Caki2 (cell line): Measurements from ENCODE around the gene RAD51B. TPM values are rescaled to one million over a fixed set of nuclear protein-coding genes. Genes with fewer than 3 reads are reported as not detected.

Experiments
- DNase-seq: peaks from one replicate; pipeline ENCODE4 v3.0.0-alpha.2; 2015; ENCODE audit warnings: low read depth
- in situ Hi-C: cut with HindIII; loops from 2 replicates; pipeline ENCODE4 v1.10.0; 2016; ENCODE audit warnings: low sequenced_read_pairs, low pct_unique_long_range_greater_than_20kb, mixed read lengths
- total RNA-seq: library from RNA; depleted of rRNA; stranded (reverse); fragments of >200 nt; shearing (Covaris generic); gene quantifications from 2 replicates; pipeline ENCODE4 v1.2.3, GENCODE V29; 2014; ENCODE audit warnings: low replicate concordance

The RAD51B gene
- total RNA-seq, 1 experiment from 2014 or later: 20.8 TPM

DNA sequence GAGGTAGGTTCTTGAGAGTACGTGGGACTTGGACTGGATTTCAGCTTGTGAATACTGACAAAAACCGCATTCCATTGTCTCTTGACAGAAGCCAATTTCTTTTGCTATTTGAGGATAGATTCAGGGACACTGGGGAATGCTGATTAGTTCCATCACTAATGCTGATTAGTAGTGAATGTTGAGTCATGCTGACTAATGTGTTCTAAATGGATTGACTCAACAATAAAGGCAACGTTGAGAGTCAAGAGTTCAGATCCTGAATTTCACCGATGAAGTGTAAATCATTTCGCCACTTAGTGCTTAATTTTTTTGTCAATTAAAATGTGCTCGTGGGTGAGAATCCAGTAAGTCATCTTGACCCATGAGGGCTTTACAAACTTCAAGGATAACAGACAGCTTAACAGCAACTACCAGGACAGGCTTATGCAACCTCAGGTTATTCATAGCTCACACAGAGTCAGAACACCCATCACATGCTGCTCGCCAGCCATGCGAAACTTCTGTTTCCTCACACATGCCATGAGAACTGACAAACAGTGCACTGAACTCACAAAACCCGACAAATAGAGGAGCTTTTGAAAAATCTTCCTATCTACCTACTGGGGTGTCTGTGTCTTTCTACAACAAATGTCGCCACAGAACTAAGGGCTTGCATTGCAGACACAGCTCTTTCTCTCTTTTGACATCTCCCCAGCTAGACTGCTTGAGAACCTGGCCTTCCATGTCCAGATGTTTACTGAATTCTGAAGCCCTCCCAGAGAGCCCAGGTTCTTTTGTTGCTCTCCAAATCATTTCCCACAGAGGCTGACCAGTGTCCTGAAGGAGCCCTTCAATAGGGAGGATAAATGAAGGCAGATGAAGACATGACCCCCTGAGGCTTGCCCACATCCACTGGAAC is 656.9 kb downstream of the RAD51B start:
- peak; percentile 90 for DNase-seq
- in situ Hi-C loops: no loop called here

GRCh38 chr14:68477110-68477455 is 657.5 kb downstream of the RAD51B start:
- no peak for DNase-seq
- in situ Hi-C loops: no loop called here

GRCh38 chr14:68477461-68478085 is 658.0 kb downstream of the RAD51B start:
- no peak for DNase-seq

DNA sequence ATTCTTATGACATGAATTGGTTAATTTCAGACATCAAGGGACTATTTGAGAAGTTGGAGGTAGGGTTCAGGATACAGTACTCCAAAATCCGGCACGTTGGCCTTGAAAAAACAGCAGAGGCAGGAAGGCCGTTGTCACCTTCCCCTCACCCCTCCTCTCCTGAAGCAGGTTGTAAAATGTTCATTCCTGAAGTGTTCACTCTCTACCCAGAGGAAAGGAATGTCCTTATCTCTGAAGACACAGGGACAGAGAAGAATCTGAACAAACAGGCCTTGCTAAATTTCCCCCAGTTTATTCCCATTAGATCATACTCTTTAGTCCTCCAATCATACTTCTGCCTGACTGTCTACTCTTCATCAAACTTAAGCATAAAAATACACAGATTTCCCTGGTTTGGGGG is 659.7 kb downstream of the RAD51B start:
- no peak for DNase-seq
- in situ Hi-C loops: no loop called here

More at GRCh38 chr14:68477461-68478085, 658.0 kb downstream of the RAD51B start:
- in situ Hi-C loops: no loop called here

DNA sequence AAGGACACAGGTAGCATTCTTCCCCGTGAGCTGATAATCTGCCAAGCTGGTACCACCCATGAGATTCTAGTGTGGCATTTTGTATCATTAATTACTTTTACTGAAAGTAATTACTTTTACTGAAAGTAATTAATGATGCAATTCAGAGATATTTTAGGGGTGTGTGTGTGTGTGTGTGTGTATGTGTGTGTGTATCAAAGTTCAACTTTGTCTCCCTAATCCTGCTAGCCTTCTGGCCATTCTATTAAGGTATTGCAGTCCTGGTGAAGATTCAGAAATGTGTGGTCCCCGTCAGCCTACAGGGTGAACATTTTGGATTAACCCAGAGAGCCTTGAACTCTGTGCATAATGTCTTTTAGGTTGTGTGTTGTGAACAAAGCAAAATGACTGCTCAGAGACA is 662.4 kb downstream of the RAD51B start:
- in situ Hi-C loops: no loop called here
- no peak for DNase-seq

DNA sequence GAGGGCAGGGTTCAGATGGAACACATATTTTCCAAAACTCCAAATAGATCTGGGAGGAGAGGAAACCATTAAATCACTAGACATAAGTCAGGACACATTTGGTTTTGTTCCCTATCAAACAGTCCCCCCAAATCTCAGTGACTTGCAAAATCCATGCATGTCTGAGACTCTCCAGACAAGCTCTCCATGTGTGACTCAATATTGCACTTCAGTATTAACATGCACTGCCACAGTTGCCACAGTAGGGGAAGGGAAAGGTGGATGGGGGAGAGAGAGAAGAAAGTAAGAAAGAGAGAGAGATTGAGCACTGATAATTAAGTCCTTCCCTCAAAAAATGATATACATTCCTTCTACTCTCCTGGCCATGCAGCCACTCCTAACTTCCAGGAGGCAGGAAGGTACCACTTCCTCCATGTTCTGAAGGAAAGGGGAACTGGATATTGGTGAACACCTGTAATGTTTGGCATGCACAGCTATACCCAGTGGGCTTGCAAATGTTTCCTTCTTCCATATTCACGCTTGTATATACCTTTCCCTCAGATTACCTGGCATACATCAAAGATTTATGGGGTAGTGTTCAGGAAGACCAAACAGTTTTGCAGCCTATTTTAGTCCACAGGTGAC is 663.3 kb downstream of the RAD51B start:
- DNase-seq: no peak
- in situ Hi-C loops: no loop called here

- DNase-seq: no peak
- in situ Hi-C loops: no loop called here
These were observed 666.6 kb downstream of the RAD51B start for GRCh38 chr14:68486033-68486732.

DNA sequence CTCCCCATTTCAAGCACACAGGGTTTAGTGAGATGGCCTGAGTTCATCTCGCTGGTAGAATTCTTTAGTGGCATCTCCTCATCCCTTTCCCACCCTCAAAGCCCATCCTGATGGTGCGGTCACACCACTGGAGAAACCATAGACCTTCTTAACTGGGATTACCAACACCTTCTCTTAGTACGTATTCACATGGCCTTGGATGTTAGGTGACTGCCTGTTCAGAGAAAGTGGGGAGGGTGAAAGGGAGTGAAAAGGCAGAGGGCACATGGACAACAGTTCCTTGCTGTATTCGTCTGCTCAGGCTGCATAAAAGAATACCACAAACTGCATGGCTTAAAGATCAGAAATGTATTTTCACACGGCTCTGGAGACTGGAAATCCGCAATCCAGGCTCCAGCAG is 667.2 kb downstream of the RAD51B start:
- no peak for DNase-seq
- in situ Hi-C loops: no loop called here

- peak; percentile 45 for DNase-seq
- in situ Hi-C loops: no loop called here
These were observed 668.4 kb downstream of the RAD51B start for GRCh38 chr14:68487805-68488590.

- no peak for DNase-seq
- in situ Hi-C loops: no loop called here
These were observed 672.2 kb downstream of the RAD51B start for GRCh38 chr14:68491793-68492192.

- DNase-seq: no peak
- in situ Hi-C loops: no loop called here
These were observed 673.0 kb downstream of the RAD51B start for GRCh38 chr14:68492381-68493151.

DNA sequence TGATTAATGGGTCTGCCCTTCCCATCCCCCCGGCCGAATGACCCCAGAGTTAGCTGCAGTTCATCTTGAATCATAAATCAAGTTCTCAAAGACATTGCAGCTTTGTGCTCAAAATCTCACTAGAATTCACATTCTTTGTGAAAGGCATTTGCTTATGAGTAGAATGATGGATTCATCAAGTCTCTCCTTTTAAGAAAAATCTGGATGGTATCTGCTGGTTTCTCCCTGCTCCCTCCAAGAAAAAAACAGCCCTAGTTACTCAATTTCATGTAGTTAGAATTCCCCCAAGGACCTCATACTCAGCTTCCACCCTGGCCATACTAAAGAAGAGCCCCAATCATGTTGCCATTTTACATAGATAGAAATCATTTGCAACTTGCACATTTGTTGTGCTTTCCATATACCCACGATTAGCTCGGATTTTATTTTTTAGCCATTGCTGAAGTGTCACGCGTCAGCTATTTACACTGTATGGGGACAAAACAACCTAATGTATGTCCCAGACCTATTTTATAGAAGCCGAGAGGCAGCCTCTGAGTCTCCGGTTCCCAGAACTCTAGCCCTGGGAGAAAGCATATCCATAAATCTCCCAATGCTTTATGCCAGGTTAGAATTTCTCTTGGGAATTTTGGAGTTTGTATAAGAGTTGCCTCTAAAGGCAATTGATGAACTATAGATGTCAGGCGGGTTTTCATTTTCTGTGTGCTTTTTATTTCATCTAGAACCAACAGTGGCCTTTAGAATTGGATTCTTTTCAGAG is 673.8 kb downstream of the RAD51B start:
- DNase-seq: no peak
- in situ Hi-C loops: no loop called here

GRCh38 chr14:68495101-68496039 is 675.8 kb downstream of the RAD51B start:
- in situ Hi-C loops: no loop called here
- DNase-seq: no peak

DNA sequence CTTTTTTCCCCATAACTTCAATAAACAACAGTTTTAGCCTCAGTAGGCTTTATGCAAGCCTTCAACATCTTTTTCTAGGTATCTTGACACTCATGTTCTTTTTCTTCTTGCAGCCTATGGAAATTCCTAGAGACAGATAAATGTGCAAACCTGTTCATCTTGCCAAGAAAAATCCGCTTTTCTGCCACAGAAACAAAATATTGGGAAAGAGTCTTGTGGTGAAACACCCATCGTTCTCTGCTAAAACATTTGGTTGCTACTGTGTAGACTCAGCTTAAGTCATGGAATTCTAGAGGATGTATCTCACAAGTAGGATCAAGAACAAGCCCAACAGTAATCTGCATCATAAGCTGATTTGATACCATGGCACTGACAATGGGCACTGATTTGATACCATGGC is 677.4 kb downstream of the RAD51B start:
- DNase-seq: no peak
- in situ Hi-C loops: no loop called here

DNA sequence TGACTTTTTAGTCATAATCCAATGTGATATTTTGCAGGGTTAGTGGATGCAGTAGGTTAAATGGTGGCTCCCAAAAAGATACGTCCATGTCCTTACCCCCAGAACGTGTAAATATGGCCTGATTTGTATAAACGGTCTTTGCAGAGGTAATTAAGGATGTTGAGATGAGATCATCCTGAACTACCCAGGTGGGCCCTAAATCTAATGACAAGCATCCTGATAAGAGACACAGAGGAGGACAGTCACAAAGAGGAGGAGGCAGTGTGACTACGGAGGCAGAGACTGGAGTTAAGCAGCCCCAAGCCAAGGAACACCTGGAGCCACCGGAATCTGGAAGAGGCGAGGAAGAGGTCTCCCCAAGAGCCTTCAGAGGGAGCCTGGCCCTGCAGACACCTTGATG is 679.9 kb downstream of the RAD51B start:
- in situ Hi-C loops: no loop called here
- DNase-seq: no peak

DNA sequence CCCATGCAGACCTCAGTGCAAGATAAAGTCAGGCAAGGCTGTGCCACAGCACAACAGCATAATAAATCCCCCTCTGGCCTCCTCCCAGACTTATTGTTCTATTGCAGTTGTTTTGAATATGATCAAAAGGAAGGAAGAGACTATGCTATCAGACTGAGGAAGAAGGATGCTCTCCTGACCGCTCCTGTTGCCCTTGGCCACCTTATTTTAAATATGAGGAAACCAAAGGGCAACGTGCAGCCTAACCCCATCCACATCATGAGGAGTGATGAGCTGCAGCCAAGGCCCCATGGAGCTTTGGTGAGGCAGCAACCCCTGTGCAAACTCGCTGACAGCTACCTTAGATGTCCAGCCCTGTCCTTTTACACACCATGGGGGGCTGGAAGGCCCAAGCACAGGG is 681.6 kb downstream of the RAD51B start:
- no peak for DNase-seq
- in situ Hi-C loops: no loop called here
